ENCODE data around the gene CTCF.

DNA sequence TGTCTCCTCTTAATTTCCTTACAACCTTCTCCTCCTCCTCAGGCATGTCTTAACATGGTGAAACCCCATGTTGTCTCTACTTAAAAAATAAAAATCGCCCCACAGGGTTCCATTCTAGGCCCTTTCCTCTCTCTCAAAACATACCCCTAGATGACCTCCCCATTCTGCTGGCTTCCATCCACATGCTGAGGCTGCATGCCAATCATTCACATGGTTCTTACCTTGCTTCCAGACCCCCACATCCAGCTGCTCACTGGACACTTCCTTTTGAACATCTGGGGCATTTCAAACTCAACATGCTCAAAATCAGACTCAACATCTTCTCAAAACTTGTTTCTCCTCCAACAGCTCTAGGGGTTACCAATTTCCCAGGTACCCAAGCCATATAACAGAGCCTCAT, 12.4 kb upstream of the CTCF start:
- TF ChIP-seq, protein P1, sequence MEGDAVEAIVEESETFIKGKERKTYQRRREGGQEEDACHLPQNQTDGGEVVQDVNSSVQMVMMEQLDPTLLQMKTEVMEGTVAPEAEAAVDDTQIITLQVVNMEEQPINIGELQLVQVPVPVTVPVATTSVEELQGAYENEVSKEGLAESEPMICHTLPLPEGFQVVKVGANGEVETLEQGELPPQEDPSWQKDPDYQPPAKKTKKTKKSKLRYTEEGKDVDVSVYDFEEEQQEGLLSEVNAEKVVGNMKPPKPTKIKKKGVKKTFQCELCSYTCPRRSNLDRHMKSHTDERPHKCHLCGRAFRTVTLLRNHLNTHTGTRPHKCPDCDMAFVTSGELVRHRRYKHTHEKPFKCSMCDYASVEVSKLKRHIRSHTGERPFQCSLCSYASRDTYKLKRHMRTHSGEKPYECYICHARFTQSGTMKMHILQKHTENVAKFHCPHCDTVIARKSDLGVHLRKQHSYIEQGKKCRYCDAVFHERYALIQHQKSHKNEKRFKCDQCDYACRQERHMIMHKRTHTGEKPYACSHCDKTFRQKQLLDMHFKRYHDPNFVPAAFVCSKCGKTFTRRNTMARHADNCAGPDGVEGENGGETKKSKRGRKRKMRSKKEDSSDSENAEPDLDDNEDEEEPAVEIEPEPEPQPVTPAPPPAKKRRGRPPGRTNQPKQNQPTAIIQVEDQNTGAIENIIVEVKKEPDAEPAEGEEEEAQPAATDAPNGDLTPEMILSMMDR (IDR thresholded peaks at IDR 0.05; ENCODE audit: extremely low read depth in 1 of 2, insufficient read depth in 1 of 2, low read depth in 1 of 2, low read length in 2 of 2): no peak
- TF ChIP-seq POLR2A (IDR thresholded peaks at IDR 0.05; ENCODE audit: low read depth, low read length): no peak
- no peak for TF ChIP-seq POLR2AphosphoS5 (IDR thresholded peaks at IDR 0.05; ENCODE audit: insufficient read depth, low read depth, low read length)
- TF ChIP-seq EZH2 (IDR thresholded peaks at IDR 0.05; ENCODE audit: borderline replicate concordance, low read depth, low read length, severe bottlenecking): no peak
- TF ChIP-seq, protein P2, sequence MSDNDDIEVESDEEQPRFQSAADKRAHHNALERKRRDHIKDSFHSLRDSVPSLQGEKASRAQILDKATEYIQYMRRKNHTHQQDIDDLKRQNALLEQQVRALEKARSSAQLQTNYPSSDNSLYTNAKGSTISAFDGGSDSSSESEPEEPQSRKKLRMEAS (IDR thresholded peaks at IDR 0.05; ENCODE audit: insufficient read depth, insufficient read length): no peak
- no peak for TF ChIP-seq MYC (IDR thresholded peaks at IDR 0.05; ENCODE audit: low read depth, low read length)

All from endothelial cell of umbilical vein (primary cell).